ENCODE measurements around the gene NRXN3. TPM values are rescaled to one million over a fixed set of nuclear protein-coding genes. Genes with fewer than 3 reads are reported as not detected.

The NRXN3 gene
- total and polyA plus RNA-seq, 5 donors from 2014 or later, result not detected

- Mint-ChIP-seq H3K27me3 (no peaks in the 10 kb centered on the region), H3K36me3 (no peaks in the 10 kb centered on the region), H3K4me3 (no peak overlapping the region), H3K4me1 (no peaks in the 10 kb centered on the region), H3K9me3 (peaks cover 2 to 17% (median 7%) of the 10 kb centered on the region in 7 donors), H3K27ac (no peak overlapping the region)
- no peaks in the 10 kb centered on the region for H3K36me3 ChIP-seq (ENCODE audit: control insufficient read depth, insufficient read depth, low read length)
- no peaks in the 10 kb centered on the region for H3K9me3 ChIP-seq (ENCODE audit: control insufficient read depth in 2 of 2, low read length in 2 of 2)
- DNase-seq (no peak), ATAC-seq (ENCODE audit: low read depth in 2 of 2) (no peak)
- H3K4me1 ChIP-seq (ENCODE audit: control insufficient read depth, insufficient read depth, low read length, poor library complexity, severe bottlenecking), result no peaks in the 10 kb centered on the region
- no peak overlapping the region for H3K4me3 ChIP-seq (ENCODE audit: low read depth, low read length)
- no peaks in the 10 kb centered on the region for H3K27me3 ChIP-seq (ENCODE audit: control insufficient read depth, insufficient read depth, low read length)
- no peak overlapping the region for H3K27ac ChIP-seq (ENCODE audit: insufficient read depth, low read length, poor library complexity, severe bottlenecking)
Measured at GRCh38 chr14:79613625-79614024, 1443.5 kb downstream of the NRXN3 start.

- H3K4me1 Mint-ChIP-seq, result no peaks in the 10 kb centered on the region
- DNase-seq (no peak), ATAC-seq (ENCODE audit: low read depth in 2 of 2) (no peak)
- Histone ChIP-seq H3K4me3 (ENCODE audit: low read depth, low read length) (no peak overlapping the region), H3K4me1 (ENCODE audit: control insufficient read depth, insufficient read depth, low read length, poor library complexity, severe bottlenecking) (no peaks in the 10 kb centered on the region), H3K36me3 (ENCODE audit: control insufficient read depth, insufficient read depth, low read length) (no peaks in the 10 kb centered on the region), H3K27me3 (ENCODE audit: control insufficient read depth, insufficient read depth, low read length) (no peaks in the 10 kb centered on the region), H3K9me3 (ENCODE audit: control insufficient read depth in 2 of 2, low read length in 2 of 2) (no peaks in the 10 kb centered on the region), H3K27ac (ENCODE audit: insufficient read depth, low read length, poor library complexity, severe bottlenecking) (no peak overlapping the region)
- no peak overlapping the region for H3K4me3 Mint-ChIP-seq
- H3K9me3 Mint-ChIP-seq, result peaks cover 4 to 17% (median 7%) of the 10 kb centered on the region in 7 donors
- no peak overlapping the region for H3K27ac Mint-ChIP-seq
- no peaks in the 10 kb centered on the region for H3K27me3 Mint-ChIP-seq
- H3K36me3 Mint-ChIP-seq, result no peaks in the 10 kb centered on the region
Measured at GRCh38 chr14:79614448-79614847, 1444.3 kb downstream of the NRXN3 start.

- H3K27ac Mint-ChIP-seq, result no peak overlapping the region
- Histone ChIP-seq H3K4me3 (ENCODE audit: low read depth, low read length) (no peak overlapping the region), H3K36me3 (ENCODE audit: control insufficient read depth, insufficient read depth, low read length) (no peaks in the 10 kb centered on the region), H3K4me1 (ENCODE audit: control insufficient read depth, insufficient read depth, low read length, poor library complexity, severe bottlenecking) (no peaks in the 10 kb centered on the region), H3K27me3 (ENCODE audit: control insufficient read depth, insufficient read depth, low read length) (no peaks in the 10 kb centered on the region), H3K27ac (ENCODE audit: insufficient read depth, low read length, poor library complexity, severe bottlenecking) (no peak overlapping the region), H3K9me3 (ENCODE audit: control insufficient read depth in 2 of 2, low read length in 2 of 2) (no peaks in the 10 kb centered on the region)
- H3K4me1 Mint-ChIP-seq, result no peaks in the 10 kb centered on the region
- no peak overlapping the region for H3K4me3 Mint-ChIP-seq
- H3K9me3 Mint-ChIP-seq, result peaks cover 0 to 6% (median 3%) of the 10 kb centered on the region in 7 donors
- no peaks in the 10 kb centered on the region for H3K27me3 Mint-ChIP-seq
- DNase-seq, result no peak
- H3K36me3 Mint-ChIP-seq, result no peaks in the 10 kb centered on the region
- ATAC-seq (ENCODE audit: low read depth in 2 of 2), result no peak
Measured at GRCh38 chr14:79627058-79627457, 1456.9 kb downstream of the NRXN3 start.

- H3K27me3 Mint-ChIP-seq, result no peaks in the 10 kb centered on the region
- H3K27ac Mint-ChIP-seq, result no peak overlapping the region
- H3K4me3 Mint-ChIP-seq, result no peak overlapping the region
- no peaks in the 10 kb centered on the region for H3K9me3 ChIP-seq (ENCODE audit: control insufficient read depth in 2 of 2, low read length in 2 of 2)
- no peaks in the 10 kb centered on the region for H3K4me1 ChIP-seq (ENCODE audit: control insufficient read depth, insufficient read depth, low read length, poor library complexity, severe bottlenecking)
- peaks cover 0 to 8% (median 3%) of the 10 kb centered on the region in 7 donors for H3K9me3 Mint-ChIP-seq
- H3K4me1 Mint-ChIP-seq, result no peaks in the 10 kb centered on the region
- DNase-seq (no peak), ATAC-seq (ENCODE audit: low read depth in 2 of 2) (no peak)
- H3K36me3 Mint-ChIP-seq, result no peaks in the 10 kb centered on the region
- no peak overlapping the region for H3K27ac ChIP-seq (ENCODE audit: insufficient read depth, low read length, poor library complexity, severe bottlenecking)
- no peaks in the 10 kb centered on the region for H3K36me3 ChIP-seq (ENCODE audit: control insufficient read depth, insufficient read depth, low read length)
- no peaks in the 10 kb centered on the region for H3K27me3 ChIP-seq (ENCODE audit: control insufficient read depth, insufficient read depth, low read length)
- H3K4me3 ChIP-seq (ENCODE audit: low read depth, low read length), result no peak overlapping the region
Measured at GRCh38 chr14:79629411-79630287, 1459.5 kb downstream of the NRXN3 start.

- no peaks in the 10 kb centered on the region for H3K9me3 ChIP-seq (ENCODE audit: control insufficient read depth in 2 of 2, low read length in 2 of 2)
- no peak overlapping the region for H3K4me3 ChIP-seq (ENCODE audit: low read depth, low read length)
- no peaks in the 10 kb centered on the region for H3K36me3 ChIP-seq (ENCODE audit: control insufficient read depth, insufficient read depth, low read length)
- no peak overlapping the region for H3K27ac ChIP-seq (ENCODE audit: insufficient read depth, low read length, poor library complexity, severe bottlenecking)
- no peak overlapping the region for H3K27ac Mint-ChIP-seq
- H3K9me3 Mint-ChIP-seq, result peaks cover 0 to 10% (median 5%) of the 10 kb centered on the region in 7 donors
- H3K27me3 Mint-ChIP-seq, result no peaks in the 10 kb centered on the region
- no peak for ATAC-seq (ENCODE audit: low read depth in 2 of 2)
- no peak for DNase-seq
- no peaks in the 10 kb centered on the region for H3K4me1 Mint-ChIP-seq
- no peaks in the 10 kb centered on the region for H3K27me3 ChIP-seq (ENCODE audit: control insufficient read depth, insufficient read depth, low read length)
- no peaks in the 10 kb centered on the region for H3K4me1 ChIP-seq (ENCODE audit: control insufficient read depth, insufficient read depth, low read length, poor library complexity, severe bottlenecking)
- H3K36me3 Mint-ChIP-seq, result no peaks in the 10 kb centered on the region
- no peak overlapping the region for H3K4me3 Mint-ChIP-seq
Measured at GRCh38 chr14:79630288-79630960, 1460.3 kb downstream of the NRXN3 start.

GRCh38 chr14:79631276-79631675 lies 1461.1 kb downstream of the NRXN3 start:
- Histone ChIP-seq H3K27ac (ENCODE audit: insufficient read depth, low read length, poor library complexity, severe bottlenecking) (no peak overlapping the region), H3K27me3 (ENCODE audit: control insufficient read depth, insufficient read depth, low read length) (no peaks in the 10 kb centered on the region), H3K9me3 (ENCODE audit: control insufficient read depth in 2 of 2, low read length in 2 of 2) (no peaks in the 10 kb centered on the region), H3K36me3 (ENCODE audit: control insufficient read depth, insufficient read depth, low read length) (no peaks in the 10 kb centered on the region), H3K4me3 (ENCODE audit: low read depth, low read length) (no peak overlapping the region), H3K4me1 (ENCODE audit: control insufficient read depth, insufficient read depth, low read length, poor library complexity, severe bottlenecking) (no peaks in the 10 kb centered on the region)
- no peaks in the 10 kb centered on the region for H3K4me1 Mint-ChIP-seq
- no peak overlapping the region for H3K4me3 Mint-ChIP-seq
- H3K27me3 Mint-ChIP-seq, result no peaks in the 10 kb centered on the region
- H3K36me3 Mint-ChIP-seq, result no peaks in the 10 kb centered on the region
- H3K27ac Mint-ChIP-seq, result no peak overlapping the region
- ATAC-seq (ENCODE audit: low read depth in 2 of 2) (no peak), DNase-seq (no peak)
- peaks cover 0 to 9% (median 5%) of the 10 kb centered on the region in 7 donors for H3K9me3 Mint-ChIP-seq

- ATAC-seq (ENCODE audit: low read depth in 2 of 2), result no peak
Measured at GRCh38 chr14:79638672-79639266, 1468.6 kb downstream of the NRXN3 start.

More at GRCh38 chr14:79638672-79639266, 1468.6 kb downstream of the NRXN3 start:
- H3K4me1 Mint-ChIP-seq, result no peaks in the 10 kb centered on the region
- peaks cover 4% of the 10 kb centered on the region for H3K27me3 Mint-ChIP-seq
- no peaks in the 10 kb centered on the region for H3K27me3 ChIP-seq (ENCODE audit: control insufficient read depth, insufficient read depth, low read length)
- H3K36me3 Mint-ChIP-seq, result no peaks in the 10 kb centered on the region
- H3K4me3 Mint-ChIP-seq, result no peak overlapping the region
- no peak overlapping the region for H3K27ac Mint-ChIP-seq
- no peaks in the 10 kb centered on the region for H3K36me3 ChIP-seq (ENCODE audit: control insufficient read depth, insufficient read depth, low read length)
- no peaks in the 10 kb centered on the region for H3K4me1 ChIP-seq (ENCODE audit: control insufficient read depth, insufficient read depth, low read length, poor library complexity, severe bottlenecking)
- peaks cover 2 to 9% (median 6%) of the 10 kb centered on the region in 7 donors for H3K9me3 Mint-ChIP-seq
- no peak for DNase-seq
- H3K27ac ChIP-seq (ENCODE audit: insufficient read depth, low read length, poor library complexity, severe bottlenecking), result no peak overlapping the region
- H3K9me3 ChIP-seq (ENCODE audit: control insufficient read depth in 2 of 2, low read length in 2 of 2), result no peaks in the 10 kb centered on the region
- no peak overlapping the region for H3K4me3 ChIP-seq (ENCODE audit: low read depth, low read length)

Data from CD4-positive, CD25-positive, alpha-beta regulatory T cell (primary cell).